H1 (cell line): ENCODE results near the gene DHX58. TPM values are rescaled to one million over a fixed set of nuclear protein-coding genes. Genes with fewer than 3 reads are reported as not detected.

Experiments used
- CHD7 ChIP-seq: fragments of 300-600 bp; sonication (generic); IDR thresholded peaks from 2 replicates; pipeline ENCODE4 v1.7.1; 2012; ENCODE audit warnings: low read length, moderate library complexity, mild to moderate bottlenecking, inconsistent platforms; ENCODE audit not compliant: insufficient replicate concordance
- CTBP2 ChIP-seq: IDR thresholded peaks from 2 replicates; pipeline ENCODE4 v1.7.0; 2011; ENCODE audit warnings: borderline replicate concordance, mild to moderate bottlenecking, moderate library complexity, mixed read lengths, low read length; ENCODE audit not compliant: insufficient read depth, insufficient read length
- GTF2F1 ChIP-seq: IDR thresholded peaks from 2 replicates; pipeline ENCODE4 v1.6.1; 2012; ENCODE audit warnings: low read depth, low read length, improper control_type of control experiment, borderline replicate concordance
- SRF ChIP-seq: IDR thresholded peaks from 2 replicates; pipeline ENCODE4 v1.6.1; 2011; ENCODE audit warnings: mild to moderate bottlenecking, low read depth, low read length, moderate library complexity
- polyA plus RNA-seq, 7 experiments: library from polyadenylated mRNA; depleted of rRNA in 3 of 7; stranded (reverse) in 5 of 7; unstranded in 2 of 7; fragments of >200 nt in 5 of 7; fragments of 200-250 nt in 2 of 7; gene quantifications; 1 replicate in 5 of 7; 2 replicates in 1 of 7; 4 replicates in 1 of 7; pipeline versions ENCODE4 v1.2.1 to v1.2.3, GENCODE V29; 2011 to 2013; ENCODE audit warnings: missing spikeins in 2 of 7, mixed read lengths in 2 of 7
- total RNA-seq: library from RNA; stranded (reverse); fragmentation: NEBNext Ultra II Directional; extraction: Animal tissue kit (Norgen Biotek cat#: 25700); gene quantifications from 2 replicates; pipeline ENCODE4 v1.2.1, GENCODE V29; 2021

DHX58 gene
- total and polyA plus RNA-seq, 2 of the 8 experiments (the other 6 are each of a cell fraction or from before 2014, with no cell fraction given), result 5.6 to 9.9 TPM

- TF ChIP-seq CHD7 (no peak), GTF2F1 (no peak), SRF (no peak), CTBP2 (no peak)
Measured at GRCh38 chr17:42068979-42069378, 43.5 kb downstream of the DHX58 start (continued).
